ENCODE results near the gene TCEAL3. TPM values are rescaled to one million over a fixed set of nuclear protein-coding genes. Genes with fewer than 3 reads are reported as not detected.

Gene TCEAL3
- total RNA-seq, 1 experiment from 2014 or later: 26.0 TPM

Other genes with a start within 250 kb of the TCEAL3 start
- 226 and 238 TPM in 2 replicates for gene BEX3, start 231.4 kb upstream of the TCEAL3 start, total RNA-seq (2014; rRNA removed; shearing (Covaris generic))
- gene RAB40A, start 88.5 kb upstream of the TCEAL3 start, total RNA-seq (2014; rRNA removed; shearing (Covaris generic)): 0.04 TPM in 1 of 2 replicates, not detected in the other
- gene TCEAL4, start 22.4 kb upstream of the TCEAL3 start, total RNA-seq (2014; rRNA removed; shearing (Covaris generic)): 98.4 and 112 TPM in 2 replicates
- gene TCEAL1, start 21.0 kb downstream of the TCEAL3 start, total RNA-seq (2014; rRNA removed; shearing (Covaris generic)): 45.2 and 56.1 TPM in 2 replicates
- gene MORF4L2, start 78.7 kb downstream of the TCEAL3 start, total RNA-seq (2014; rRNA removed; shearing (Covaris generic)): 864 and 876 TPM in 2 replicates
- gene TMEM31, start 102.9 kb downstream of the TCEAL3 start, total RNA-seq (2014; rRNA removed; shearing (Covaris generic)): not detected in 2 replicates
- gene PLP1, start 168.9 kb downstream of the TCEAL3 start, total RNA-seq (2014; rRNA removed; shearing (Covaris generic)): not detected in 2 replicates
- gene RAB9B, start 224.3 kb downstream of the TCEAL3 start, total RNA-seq (2014; rRNA removed; shearing (Covaris generic)): 0.69 and 0.99 TPM in 2 replicates